Right renal pelvis (tissue), 4 donors: Measurements from ENCODE around the gene UBASH3B. TPM values are rescaled to one million over a fixed set of nuclear protein-coding genes. Genes with fewer than 3 reads are reported as not detected.
"Not testable (repeated sequence)": the region's sequence is repeated elsewhere in the genome, so short reads cannot be mapped to it uniquely, and the experiment has no call there.

Source experiments
- DNase-seq, 4 donors: peaks; one replicate each; pipeline ENCODE4 v3.0.0-alpha.2; 2013; ENCODE audit warnings: low read depth in 4 of 4, low spot score in 3 of 4, missing footprints in 1 of 4
- polyA plus RNA-seq, 4 donors: library from polyadenylated mRNA; unstranded; fragments of 120-200 nt; gene quantifications; one replicate each; pipeline ENCODE4 v1.2.1, GENCODE V29; 2013; ENCODE audit not compliant: insufficient read length in 4 of 4

The UBASH3B gene
- polyA plus RNA-seq, 4 donors: 7.3 to 9.0 (median 7.9) TPM

DNA sequence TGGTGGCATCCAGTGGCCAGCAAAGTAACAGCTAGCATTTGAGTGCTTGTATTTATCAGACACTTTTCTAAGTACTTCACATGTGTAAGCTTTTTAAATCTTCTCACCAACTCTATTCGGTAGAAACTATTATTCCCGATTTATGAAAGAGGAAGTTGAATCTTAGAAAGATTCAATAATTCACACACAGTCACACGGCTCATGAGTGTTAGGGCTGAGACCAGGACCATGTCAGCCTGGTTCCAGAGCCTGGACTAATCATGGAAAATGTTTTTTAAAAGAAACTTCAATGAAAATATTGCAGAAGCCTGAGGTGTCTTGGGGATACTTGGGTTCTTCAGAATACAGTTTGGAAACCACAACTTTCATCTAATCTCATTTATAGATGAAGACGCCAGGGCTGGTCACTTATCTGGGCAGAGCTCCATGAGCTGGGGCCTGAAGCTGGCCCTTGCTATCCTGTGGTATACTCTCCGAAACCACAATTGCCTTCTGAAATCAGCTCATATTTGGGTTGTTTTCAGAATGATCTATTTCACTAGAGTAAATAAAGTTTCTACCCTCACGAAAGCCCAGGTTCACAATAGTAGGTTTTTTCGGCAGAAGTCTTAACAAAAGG, 178.4 kb downstream of the UBASH3B start:
- DNase-seq: no peak

- DNase-seq: no peak
Observed at GRCh38 chr11:122836916-122837315, 181.4 kb downstream of the UBASH3B start.

DNA sequence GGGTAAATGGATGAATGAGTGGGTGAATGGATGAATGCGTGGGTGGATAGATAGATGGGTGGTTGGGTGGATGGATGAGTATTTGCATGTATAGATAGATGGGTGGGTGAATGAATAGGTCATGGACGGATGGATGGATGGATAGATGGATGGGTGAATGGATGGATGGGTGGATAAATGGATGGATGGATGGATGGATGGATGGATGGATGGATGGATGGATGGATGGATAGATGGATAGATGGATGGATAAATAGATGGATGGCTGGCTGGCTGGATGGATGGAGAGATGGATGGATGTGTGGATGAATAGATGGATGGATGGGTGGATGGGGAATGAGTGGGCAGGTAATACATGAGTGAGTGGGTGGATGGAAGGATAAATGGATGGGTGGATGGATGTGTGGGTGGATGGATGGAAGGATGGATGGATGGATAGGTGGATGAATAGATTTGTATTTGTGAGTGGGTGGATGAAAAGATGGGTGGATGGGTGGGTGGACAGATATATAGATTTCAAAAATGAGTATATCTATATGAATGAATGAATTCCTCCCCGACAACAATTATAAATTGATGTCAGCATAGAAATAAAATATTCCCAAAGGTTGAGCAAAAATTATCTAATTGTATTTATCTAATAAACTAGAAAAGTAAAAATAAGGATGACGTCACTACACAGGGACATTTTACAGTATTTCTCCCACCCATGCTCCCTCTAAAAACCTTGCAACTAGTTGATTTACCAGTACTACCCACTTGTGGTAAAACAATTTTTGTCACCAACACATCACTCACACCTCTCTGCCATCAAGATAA, 182.2 kb downstream of the UBASH3B start:
- DNase-seq: no peak

GRCh38 chr11:122843281-122844141, 188.0 kb downstream of the UBASH3B start:
- no peak for DNase-seq

DNA sequence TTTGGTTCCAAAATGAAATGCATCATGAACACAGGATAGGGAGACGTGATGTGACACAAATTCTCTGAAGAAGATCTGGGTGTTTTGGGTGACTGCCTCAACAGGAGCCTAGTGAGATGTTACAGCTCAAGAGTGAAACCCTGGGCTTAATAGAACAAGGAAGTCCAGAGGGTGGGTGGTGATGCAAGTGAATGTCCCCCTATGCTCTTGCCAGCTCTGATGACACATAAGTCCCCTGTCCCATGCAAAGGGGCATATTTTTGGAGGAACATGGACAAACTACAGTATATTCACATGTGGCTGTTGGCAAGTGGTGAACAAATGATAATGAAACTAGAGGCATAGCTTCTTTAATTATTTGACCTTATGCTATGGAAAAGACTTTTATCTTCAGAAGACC, 191.9 kb downstream of the UBASH3B start:
- DNase-seq: no peak

GRCh38 chr11:122848186-122848585, 192.7 kb downstream of the UBASH3B start:
- DNase-seq: no peak

DNA sequence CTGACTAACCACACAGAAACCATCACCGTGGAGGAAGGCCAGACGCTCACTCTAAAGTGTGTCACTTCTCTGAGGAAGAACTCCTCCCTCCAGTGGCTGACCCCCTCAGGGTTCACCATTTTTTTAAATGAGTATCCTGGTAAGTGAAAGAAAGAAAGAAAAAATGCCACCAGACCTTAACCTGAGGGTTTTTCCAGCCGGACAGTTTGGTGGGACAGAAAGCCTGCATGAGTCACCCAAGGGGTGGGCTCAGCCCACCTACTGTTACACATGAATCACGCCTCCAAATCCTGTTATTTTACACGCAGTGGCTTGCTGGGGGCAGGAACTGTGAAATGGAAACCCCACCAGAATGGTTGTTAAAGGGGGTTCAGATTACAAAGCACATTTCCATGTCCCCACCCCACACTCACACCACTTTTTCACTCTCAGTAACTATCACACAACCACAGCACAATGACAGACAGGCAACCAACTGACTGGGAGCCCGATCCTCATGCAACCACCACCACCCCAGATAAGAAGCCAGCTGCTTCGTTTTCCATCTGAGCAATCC, 194.6 kb downstream of the UBASH3B start:
- peak in 1 of 4 donors; percentile 1 for DNase-seq

GRCh38 chr11:122851366-122851966, 195.9 kb downstream of the UBASH3B start:
- DNase-seq: no peak

DNA sequence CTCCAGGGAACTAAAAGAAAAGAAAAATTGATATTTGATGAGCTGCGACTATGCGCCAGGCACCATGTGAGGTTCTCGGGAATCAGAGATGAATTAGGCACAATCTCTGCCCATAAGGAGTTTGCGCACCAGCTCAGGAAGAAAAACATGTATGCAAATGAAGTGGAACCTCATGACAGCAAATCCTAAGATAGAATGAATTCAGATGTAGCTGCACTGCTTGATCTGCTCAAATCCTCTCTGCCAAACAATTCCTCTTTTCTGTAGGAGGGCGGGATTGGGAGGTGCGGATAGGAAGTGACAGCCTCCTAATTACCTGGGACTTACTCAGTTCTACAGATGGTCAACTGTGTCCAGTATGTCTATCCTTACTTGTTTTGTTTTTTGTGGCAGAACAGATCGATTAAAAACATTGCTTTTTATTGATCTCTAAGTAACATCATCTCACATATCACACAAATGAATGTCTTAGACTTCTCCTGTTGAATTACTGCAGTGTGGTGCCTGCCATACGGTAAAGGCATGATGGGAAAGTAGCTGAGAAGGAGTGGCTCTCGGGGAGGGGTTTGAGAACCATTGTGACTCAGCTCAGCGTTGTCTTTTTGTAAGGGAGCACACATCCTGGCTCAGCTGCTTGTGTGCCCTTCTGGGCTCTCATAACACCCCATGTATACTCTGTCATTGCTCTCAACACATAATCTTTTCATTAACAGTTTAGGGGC, 196.7 kb downstream of the UBASH3B start:
- DNase-seq: no peak

- DNase-seq: no peak
Observed at GRCh38 chr11:122852796-122853160, 197.3 kb downstream of the UBASH3B start.

GRCh38 chr11:122853261-122853660, 197.7 kb downstream of the UBASH3B start:
- no peak for DNase-seq

DNA sequence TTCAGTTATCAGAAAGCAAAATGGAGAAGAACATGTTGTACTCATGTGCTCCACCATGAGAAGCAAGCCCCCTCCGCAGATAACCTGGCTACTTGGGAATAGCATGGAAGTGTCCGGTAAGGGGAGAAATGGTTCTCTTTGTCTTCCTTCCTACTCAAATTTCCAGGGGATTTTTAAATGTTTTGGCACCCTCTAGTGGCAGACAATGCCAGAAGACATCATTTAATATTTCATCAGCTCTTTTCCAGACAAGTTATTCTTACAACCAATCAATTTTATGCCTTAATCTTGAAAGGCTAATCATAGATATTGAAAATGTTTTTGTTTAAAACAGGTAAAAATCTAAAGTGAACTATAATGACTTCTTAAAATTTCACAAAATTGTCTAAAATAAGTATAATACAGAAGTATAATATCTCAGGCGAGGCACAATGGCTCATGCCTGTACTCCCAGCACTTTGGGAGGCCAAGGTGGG, 198.5 kb downstream of the UBASH3B start:
- peak; percentile 67 to 74 (median 70) for DNase-seq

DNA sequence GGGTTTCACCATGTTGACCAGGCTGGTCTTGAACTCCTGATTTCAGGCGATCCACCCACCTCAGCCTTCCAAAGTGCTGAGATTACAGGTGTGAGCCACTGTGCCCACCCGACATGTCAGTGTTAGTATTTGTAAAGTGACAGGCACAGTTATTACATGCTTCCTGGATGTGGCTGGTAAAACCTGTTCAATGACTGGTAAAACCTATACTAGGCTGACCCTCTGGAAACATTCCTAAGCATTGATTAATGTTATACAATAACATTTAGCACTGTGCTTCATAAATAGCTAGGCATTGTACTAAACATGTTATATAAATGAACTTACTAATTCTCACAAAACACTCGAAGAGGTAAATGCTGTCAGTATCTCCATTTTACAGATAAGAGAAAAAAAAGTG, 206.1 kb downstream of the UBASH3B start:
- no peak for DNase-seq

GRCh38 chr11:122862091-122862490, 206.6 kb downstream of the UBASH3B start:
- DNase-seq: no peak

DNA sequence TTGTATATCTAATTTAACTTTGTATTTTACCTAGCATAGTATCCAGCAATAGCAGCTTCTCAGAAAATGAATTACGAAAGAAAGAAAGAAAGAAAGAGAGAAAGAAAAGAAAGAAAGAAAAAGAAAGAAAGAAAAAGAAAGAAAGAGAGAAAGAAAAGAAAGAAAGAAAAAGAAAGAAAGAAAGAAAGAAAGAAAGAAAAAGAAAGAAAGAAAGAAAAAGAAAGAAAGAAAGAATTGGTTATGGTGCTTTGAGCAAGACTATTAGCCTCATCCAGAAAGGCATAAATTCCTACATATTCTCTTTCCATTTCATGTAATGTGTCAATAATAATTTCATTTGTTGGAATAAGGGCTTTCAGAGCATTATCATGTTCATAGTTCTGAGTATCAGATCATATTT, 207.6 kb downstream of the UBASH3B start:
- not testable (repeated sequence) for DNase-seq

- DNase-seq: peak in 1 of 4 donors; percentile 28
Observed at GRCh38 chr11:122863704-122864326, 208.3 kb downstream of the UBASH3B start.
